HCT116 (cell line): ENCODE data around the gene KSR1.

Experiments used
- FOSL1 ChIP-seq: IDR thresholded peaks from 2 replicates; pipeline ENCODE4 v1.6.1; 2012; ENCODE audit warnings: low read depth
- POLR2AphosphoS5 ChIP-seq: IDR thresholded peaks from 2 replicates; pipeline ENCODE4 v1.6.1; 2011; ENCODE audit warnings: mild to moderate bottlenecking, low read depth, low read length, moderate library complexity
- SP1 ChIP-seq: IDR thresholded peaks from 2 replicates; pipeline ENCODE4 v1.6.1; 2012; ENCODE audit warnings: low read depth
- TF ChIP-seq, protein P1 (sequence below), 3 experiments: fragments of 200-600 bp in 1 of 3; sonication (generic) in 1 of 3; IDR thresholded peaks in 2 of 3; conservative IDR thresholded peaks in 1 of 3; 2 replicates each; pipeline ENCODE4 v1.5.1; 2012 to 2017; ENCODE audit warnings: low read depth in 2 of 3, low read length in 2 of 3, antibody characterized with exemption in 1 of 3, borderline replicate concordance in 1 of 3, control low read depth in 1 of 3, mild to moderate bottlenecking in 1 of 3, mixed read lengths in 1 of 3, mixed run types in 1 of 3, moderate library complexity in 1 of 3; ENCODE audit not compliant: insufficient read depth in 1 of 3

- TF ChIP-seq FOSL1 (no peak), POLR2AphosphoS5 (no peak), SP1 (no peak)
- TF ChIP-seq, protein P1, sequence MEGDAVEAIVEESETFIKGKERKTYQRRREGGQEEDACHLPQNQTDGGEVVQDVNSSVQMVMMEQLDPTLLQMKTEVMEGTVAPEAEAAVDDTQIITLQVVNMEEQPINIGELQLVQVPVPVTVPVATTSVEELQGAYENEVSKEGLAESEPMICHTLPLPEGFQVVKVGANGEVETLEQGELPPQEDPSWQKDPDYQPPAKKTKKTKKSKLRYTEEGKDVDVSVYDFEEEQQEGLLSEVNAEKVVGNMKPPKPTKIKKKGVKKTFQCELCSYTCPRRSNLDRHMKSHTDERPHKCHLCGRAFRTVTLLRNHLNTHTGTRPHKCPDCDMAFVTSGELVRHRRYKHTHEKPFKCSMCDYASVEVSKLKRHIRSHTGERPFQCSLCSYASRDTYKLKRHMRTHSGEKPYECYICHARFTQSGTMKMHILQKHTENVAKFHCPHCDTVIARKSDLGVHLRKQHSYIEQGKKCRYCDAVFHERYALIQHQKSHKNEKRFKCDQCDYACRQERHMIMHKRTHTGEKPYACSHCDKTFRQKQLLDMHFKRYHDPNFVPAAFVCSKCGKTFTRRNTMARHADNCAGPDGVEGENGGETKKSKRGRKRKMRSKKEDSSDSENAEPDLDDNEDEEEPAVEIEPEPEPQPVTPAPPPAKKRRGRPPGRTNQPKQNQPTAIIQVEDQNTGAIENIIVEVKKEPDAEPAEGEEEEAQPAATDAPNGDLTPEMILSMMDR (IDR thresholded peaks at IDR 0.05 in 2 of 3, conservative IDR thresholded peaks at IDR 0.05 in 1 of 3; ENCODE audit: borderline replicate concordance in 1 of 3, insufficient read depth in 1 of 3, low read depth in 2 of 3, low read length in 2 of 3), result no peak
Observed at GRCh38 chr17:27496005-27496404, 39.8 kb downstream of the KSR1 start.
